ENCODE data around the gene WWTR1. TPM values are rescaled to one million over a fixed set of nuclear protein-coding genes. Genes with fewer than 3 reads are reported as not detected.

The WWTR1 gene
- 10 to 100 TPM; 29.2 to 31.2 TPM for polyA plus RNA-seq

GRCh38 chr3:149657926-149658743 lies at the start of gene WWTR1:
Gene WWTR1 (minus strand): TSS chr3:149658025. CDS start chr3:149657306, 719 bp downstream.
- Histone ChIP-seq H3K27me3 (ENCODE audit: control insufficient read depth in 1 of 2, insufficient read depth in 2 of 2, low read length in 2 of 2) (no peaks in the 10 kb centered on the region), H3K4me1 (ENCODE audit: control insufficient read depth in 2 of 2, insufficient read depth in 2 of 2, low read length in 1 of 2) (no peaks in the 10 kb centered on the region), H3K4me3 (ENCODE audit: low read depth in 1 of 2, low read length in 2 of 2) (peak within 1 kb of the TSS; percentile 84 to 90), H3K9me3 (ENCODE audit: control insufficient read depth in 2 of 2, insufficient read depth in 1 of 2, low read depth in 1 of 2, low read length in 1 of 2) (no peaks in the 10 kb centered on the region), H3K27ac (ENCODE audit: low read depth in 2 of 2, low read length in 1 of 2) (peak within 1 kb of the TSS; percentile 81 to 99), H3K36me3 (ENCODE audit: control insufficient read depth in 2 of 2, insufficient read depth in 2 of 2, low read length in 1 of 2) (no peaks in the 10 kb centered on the region)
- WGBS, 2 donors = 1% methylated on average over 49 to 52 of the region's 52 CpGs

DNA sequence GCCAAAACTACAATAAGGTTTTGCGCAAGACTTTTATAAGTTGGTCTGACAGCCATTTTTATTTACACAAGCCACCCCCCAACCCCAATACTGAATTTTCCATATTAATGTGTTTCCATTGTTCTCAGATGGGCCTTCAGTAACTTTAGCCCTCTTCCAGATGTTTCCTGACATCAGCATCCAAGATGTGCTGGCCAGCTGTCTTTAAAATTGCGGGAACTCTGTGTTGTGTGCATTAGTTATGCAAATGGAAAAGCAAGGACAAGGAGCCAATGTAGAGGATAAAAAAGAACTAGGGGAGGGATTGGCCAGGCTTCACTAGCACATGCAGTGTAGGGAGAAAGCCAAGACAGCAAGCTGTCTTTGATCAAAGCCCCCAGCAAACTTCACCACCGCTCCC lies 49.1 kb upstream of the WWTR1 start:
- no peak overlapping the region for H3K27ac ChIP-seq (ENCODE audit: low read depth in 2 of 2, low read length in 1 of 2)
- no peaks in the 10 kb centered on the region for H3K4me1 ChIP-seq (ENCODE audit: control insufficient read depth in 2 of 2, insufficient read depth in 2 of 2, low read length in 1 of 2)
- H3K9me3 ChIP-seq (ENCODE audit: control insufficient read depth in 2 of 2, insufficient read depth in 1 of 2, low read depth in 1 of 2, low read length in 1 of 2) = no peaks in the 10 kb centered on the region
- no peaks in the 10 kb centered on the region for H3K27me3 ChIP-seq (ENCODE audit: control insufficient read depth in 1 of 2, insufficient read depth in 2 of 2, low read length in 2 of 2)
- no peak overlapping the region for H3K4me3 ChIP-seq (ENCODE audit: low read depth in 1 of 2, low read length in 2 of 2)
- no peaks in the 10 kb centered on the region for H3K36me3 ChIP-seq (ENCODE audit: control insufficient read depth in 2 of 2, insufficient read depth in 2 of 2, low read length in 1 of 2)
- WGBS, 2 donors = 78 to 81% methylated on average over 3 of the region's 3 CpGs

GRCh38 chr3:149705416-149705815 lies 47.6 kb upstream of the WWTR1 start:
- Histone ChIP-seq H3K27ac (ENCODE audit: low read depth in 2 of 2, low read length in 1 of 2) (no peak overlapping the region), H3K4me1 (ENCODE audit: control insufficient read depth in 2 of 2, insufficient read depth in 2 of 2, low read length in 1 of 2) (peaks cover 0 to 2% of the 10 kb centered on the region in 2 donors)

GRCh38 chr3:149703466-149703865 lies 45.6 kb upstream of the WWTR1 start:
- H3K27ac ChIP-seq (ENCODE audit: low read depth in 2 of 2, low read length in 1 of 2) = no peak overlapping the region
- peaks cover under 1 to 3% of the 10 kb centered on the region in 2 donors for H3K9me3 ChIP-seq (ENCODE audit: control insufficient read depth in 2 of 2, insufficient read depth in 1 of 2, low read depth in 1 of 2, low read length in 1 of 2)
- peaks cover 0 to 2% of the 10 kb centered on the region in 2 donors for H3K4me1 ChIP-seq (ENCODE audit: control insufficient read depth in 2 of 2, insufficient read depth in 2 of 2, low read length in 1 of 2)
- no peaks in the 10 kb centered on the region for H3K27me3 ChIP-seq (ENCODE audit: control insufficient read depth in 1 of 2, insufficient read depth in 2 of 2, low read length in 2 of 2)
- no peak overlapping the region for H3K4me3 ChIP-seq (ENCODE audit: low read depth in 1 of 2, low read length in 2 of 2)
- H3K36me3 ChIP-seq (ENCODE audit: control insufficient read depth in 2 of 2, insufficient read depth in 2 of 2, low read length in 1 of 2) = no peaks in the 10 kb centered on the region
- WGBS, 2 donors = 74 to 81% methylated on average over 2 of the region's 2 CpGs

More at GRCh38 chr3:149705416-149705815, 47.6 kb upstream of the WWTR1 start:
- Histone ChIP-seq H3K9me3 (ENCODE audit: control insufficient read depth in 2 of 2, insufficient read depth in 1 of 2, low read depth in 1 of 2, low read length in 1 of 2) (no peaks in the 10 kb centered on the region), H3K27me3 (ENCODE audit: control insufficient read depth in 1 of 2, insufficient read depth in 2 of 2, low read length in 2 of 2) (no peaks in the 10 kb centered on the region), H3K36me3 (ENCODE audit: control insufficient read depth in 2 of 2, insufficient read depth in 2 of 2, low read length in 1 of 2) (no peaks in the 10 kb centered on the region), H3K4me3 (ENCODE audit: low read depth in 1 of 2, low read length in 2 of 2) (no peak overlapping the region)

GRCh38 chr3:149702691-149703441 lies 45.0 kb upstream of the WWTR1 start:
- 64 to 69% methylated on average over 4 of the region's 4 CpGs for WGBS, 2 donors
- H3K4me3 ChIP-seq (ENCODE audit: low read depth in 1 of 2, low read length in 2 of 2) = no peak overlapping the region
- peaks cover 2 to 3% of the 10 kb centered on the region in 2 donors for H3K9me3 ChIP-seq (ENCODE audit: control insufficient read depth in 2 of 2, insufficient read depth in 1 of 2, low read depth in 1 of 2, low read length in 1 of 2)
- no peak overlapping the region for H3K27ac ChIP-seq (ENCODE audit: low read depth in 2 of 2, low read length in 1 of 2)
- H3K36me3 ChIP-seq (ENCODE audit: control insufficient read depth in 2 of 2, insufficient read depth in 2 of 2, low read length in 1 of 2) = no peaks in the 10 kb centered on the region
- H3K4me1 ChIP-seq (ENCODE audit: control insufficient read depth in 2 of 2, insufficient read depth in 2 of 2, low read length in 1 of 2) = peaks cover 0 to 2% of the 10 kb centered on the region in 2 donors
- H3K27me3 ChIP-seq (ENCODE audit: control insufficient read depth in 1 of 2, insufficient read depth in 2 of 2, low read length in 2 of 2) = no peaks in the 10 kb centered on the region

- Histone ChIP-seq H3K4me1 (ENCODE audit: control insufficient read depth in 2 of 2, insufficient read depth in 2 of 2, low read length in 1 of 2) (peaks cover 0 to 2% of the 10 kb centered on the region in 2 donors), H3K9me3 (ENCODE audit: control insufficient read depth in 2 of 2, insufficient read depth in 1 of 2, low read depth in 1 of 2, low read length in 1 of 2) (peaks cover 2 to 3% of the 10 kb centered on the region in 2 donors), H3K36me3 (ENCODE audit: control insufficient read depth in 2 of 2, insufficient read depth in 2 of 2, low read length in 1 of 2) (no peaks in the 10 kb centered on the region), H3K27ac (ENCODE audit: low read depth in 2 of 2, low read length in 1 of 2) (no peak overlapping the region), H3K4me3 (ENCODE audit: low read depth in 1 of 2, low read length in 2 of 2) (no peak overlapping the region), H3K27me3 (ENCODE audit: control insufficient read depth in 1 of 2, insufficient read depth in 2 of 2, low read length in 2 of 2) (no peaks in the 10 kb centered on the region)
- 81 to 86% methylated on average over 1 of the region's 1 CpG for WGBS, 2 donors
These were observed 44.1 kb upstream of the WWTR1 start for GRCh38 chr3:149701977-149702350.

- H3K27me3 ChIP-seq (ENCODE audit: control insufficient read depth in 1 of 2, insufficient read depth in 2 of 2, low read length in 2 of 2) = no peaks in the 10 kb centered on the region
- peaks cover 0 to 2% of the 10 kb centered on the region in 2 donors for H3K4me1 ChIP-seq (ENCODE audit: control insufficient read depth in 2 of 2, insufficient read depth in 2 of 2, low read length in 1 of 2)
- peaks cover 2 to 3% of the 10 kb centered on the region in 2 donors for H3K9me3 ChIP-seq (ENCODE audit: control insufficient read depth in 2 of 2, insufficient read depth in 1 of 2, low read depth in 1 of 2, low read length in 1 of 2)
- H3K4me3 ChIP-seq (ENCODE audit: low read depth in 1 of 2, low read length in 2 of 2) = no peak overlapping the region
- H3K27ac ChIP-seq (ENCODE audit: low read depth in 2 of 2, low read length in 1 of 2) = no peak overlapping the region
- 78 to 82% methylated on average over 12 of the region's 12 CpGs for WGBS, 2 donors
- no peaks in the 10 kb centered on the region for H3K36me3 ChIP-seq (ENCODE audit: control insufficient read depth in 2 of 2, insufficient read depth in 2 of 2, low read length in 1 of 2)
These were observed 43.6 kb upstream of the WWTR1 start for GRCh38 chr3:149701206-149701976.

- WGBS, 2 donors = 68 to 72% methylated on average over 3 of the region's 3 CpGs
- no peaks in the 10 kb centered on the region for H3K36me3 ChIP-seq (ENCODE audit: control insufficient read depth in 2 of 2, insufficient read depth in 2 of 2, low read length in 1 of 2)
These were observed 30.4 kb upstream of the WWTR1 start for GRCh38 chr3:149688122-149688757.

DNA sequence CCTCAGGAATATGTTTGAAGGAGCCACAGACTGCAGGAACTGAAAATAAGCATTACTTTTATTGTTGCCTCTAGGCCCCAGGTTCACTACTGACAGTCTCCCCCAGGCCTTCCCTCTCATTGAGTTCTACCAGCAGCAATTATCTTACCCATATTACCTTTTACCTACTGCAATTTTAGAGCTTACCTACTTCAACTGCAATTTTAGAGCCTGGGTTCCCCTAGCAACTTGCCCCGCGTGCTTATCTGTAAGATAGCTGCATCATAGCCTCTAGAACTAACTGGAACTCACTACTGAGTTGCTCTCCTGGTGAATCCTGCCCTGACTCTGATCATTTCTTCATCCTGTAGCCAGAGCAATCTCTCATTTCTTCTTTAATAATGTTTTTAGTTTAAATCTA lies 29.2 kb upstream of the WWTR1 start:
- WGBS, 2 donors = 88 to 99% methylated on average over 2 of the region's 2 CpGs
- H3K4me3 ChIP-seq (ENCODE audit: low read depth in 1 of 2, low read length in 2 of 2) = no peak overlapping the region
- no peaks in the 10 kb centered on the region for H3K9me3 ChIP-seq (ENCODE audit: control insufficient read depth in 2 of 2, insufficient read depth in 1 of 2, low read depth in 1 of 2, low read length in 1 of 2)
- no peaks in the 10 kb centered on the region for H3K36me3 ChIP-seq (ENCODE audit: control insufficient read depth in 2 of 2, insufficient read depth in 2 of 2, low read length in 1 of 2)
- H3K4me1 ChIP-seq (ENCODE audit: control insufficient read depth in 2 of 2, insufficient read depth in 2 of 2, low read length in 1 of 2) = no peaks in the 10 kb centered on the region
- H3K27ac ChIP-seq (ENCODE audit: low read depth in 2 of 2, low read length in 1 of 2) = no peak overlapping the region
- no peaks in the 10 kb centered on the region for H3K27me3 ChIP-seq (ENCODE audit: control insufficient read depth in 1 of 2, insufficient read depth in 2 of 2, low read length in 2 of 2)

More at GRCh38 chr3:149688122-149688757, 30.4 kb upstream of the WWTR1 start:
- Histone ChIP-seq H3K4me1 (ENCODE audit: control insufficient read depth in 2 of 2, insufficient read depth in 2 of 2, low read length in 1 of 2) (no peaks in the 10 kb centered on the region), H3K4me3 (ENCODE audit: low read depth in 1 of 2, low read length in 2 of 2) (no peak overlapping the region), H3K27me3 (ENCODE audit: control insufficient read depth in 1 of 2, insufficient read depth in 2 of 2, low read length in 2 of 2) (no peaks in the 10 kb centered on the region), H3K9me3 (ENCODE audit: control insufficient read depth in 2 of 2, insufficient read depth in 1 of 2, low read depth in 1 of 2, low read length in 1 of 2) (no peaks in the 10 kb centered on the region), H3K27ac (ENCODE audit: low read depth in 2 of 2, low read length in 1 of 2) (no peak overlapping the region)

Measured in esophagus (tissue), 2 donors.